Measurements from ENCODE around the gene LCA5. TPM values are rescaled to one million over a fixed set of nuclear protein-coding genes. Genes with fewer than 3 reads are reported as not detected.

Gene LCA5
- total RNA-seq, 2 donors from 2014 or later: 0.74 to 1.1 TPM

DNA sequence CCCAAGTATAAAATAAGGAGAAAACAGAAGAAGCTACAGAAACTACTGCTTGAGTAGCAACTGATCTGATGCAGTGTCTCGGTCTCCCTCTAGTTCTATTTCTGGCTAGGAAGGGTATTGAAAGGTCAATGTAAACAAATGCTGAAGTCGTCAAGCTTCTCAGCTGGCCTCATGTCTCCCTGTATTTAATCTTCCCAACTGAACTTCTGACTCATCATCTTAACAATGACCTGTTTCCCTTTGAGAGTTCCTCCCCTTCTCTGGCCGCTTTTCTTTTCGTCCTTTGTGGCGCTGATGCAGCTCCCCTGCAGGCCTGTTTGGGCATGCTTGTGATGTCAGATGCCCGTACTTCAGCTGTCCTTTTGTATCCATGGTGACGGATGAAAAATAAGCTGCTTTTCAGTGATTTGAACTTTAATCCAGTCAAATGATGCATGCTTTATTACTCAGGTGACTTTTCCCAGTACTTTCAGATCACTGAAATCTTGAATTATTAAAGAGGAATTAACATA lies 7.8 kb upstream of the LCA5 start:
- H3K9ac ChIP-seq (ENCODE audit: low read depth in 2 of 2, low read length in 2 of 2): no peak overlapping the region
- intact Hi-C loops (cut with DNase I): loop anchor here (10.0 kb wide), 1 partner anchor 310 kb away; the partner anchor contains the start of gene HMGN3
- H3K27me3 ChIP-seq: no peaks in the 10 kb centered on the region
- peak overlapping the region; percentile 53 for H3K27ac ChIP-seq
- DNase-seq: peak; percentile 65
- H3K36me3 ChIP-seq: no peaks in the 10 kb centered on the region
- H3K9me3 ChIP-seq: no peaks in the 10 kb centered on the region
- no peak overlapping the region for H3K4me3 ChIP-seq
- H3K4me1 ChIP-seq: peaks cover 6% of the 10 kb centered on the region
- TF ChIP-seq CTCF (IDR thresholded peaks at IDR 0.05): peak; percentile 35

DNA sequence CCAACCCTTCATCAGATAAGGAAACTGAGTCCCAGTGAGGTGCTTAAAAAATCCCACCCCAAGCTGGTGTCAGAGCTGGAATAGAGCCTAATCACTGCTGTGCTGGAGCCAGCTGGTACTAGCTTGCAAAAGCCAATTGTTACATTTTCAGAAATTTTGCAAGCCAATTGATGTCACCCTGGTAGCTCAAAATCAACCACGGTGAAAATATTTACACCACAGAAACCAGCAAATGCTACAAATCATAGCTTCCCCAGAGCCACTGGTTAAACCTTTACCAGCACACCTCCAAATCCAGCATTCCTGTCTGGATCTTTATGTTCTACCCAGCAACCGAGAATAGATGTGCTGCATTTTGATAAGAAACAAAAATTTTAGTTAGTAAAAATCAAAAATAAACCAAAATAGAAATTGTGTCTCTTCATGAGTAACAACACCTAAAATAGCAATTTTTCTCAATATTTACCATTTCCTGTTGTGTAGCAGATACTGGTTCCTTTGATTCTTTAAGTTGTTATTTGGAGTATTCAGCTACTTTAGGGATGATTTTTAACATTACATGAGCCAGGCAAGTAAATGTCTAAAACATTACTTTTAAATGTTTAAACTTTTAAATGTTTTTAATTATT lies 7.2 kb upstream of the LCA5 start:
- H3K9ac ChIP-seq (ENCODE audit: low read depth in 2 of 2, low read length in 2 of 2): no peak overlapping the region
- H3K4me1 ChIP-seq: peaks cover 6% of the 10 kb centered on the region
- no peak overlapping the region for H3K4me3 ChIP-seq
- intact Hi-C loops (cut with DNase I): loop anchor here (10.0 kb wide), 1 partner anchor 310 kb away; the partner anchor contains the start of gene HMGN3
- H3K9me3 ChIP-seq: no peaks in the 10 kb centered on the region
- TF ChIP-seq CTCF (IDR thresholded peaks at IDR 0.05): no peak
- H3K27ac ChIP-seq: peak overlapping the region; percentile 53
- no peaks in the 10 kb centered on the region for H3K36me3 ChIP-seq
- no peak for DNase-seq
- H3K27me3 ChIP-seq: no peaks in the 10 kb centered on the region

- Histone ChIP-seq H3K9me3 (no peaks in the 10 kb centered on the region), H3K9ac (ENCODE audit: low read depth in 2 of 2, low read length in 2 of 2) (no peak overlapping the region), H3K36me3 (no peaks in the 10 kb centered on the region), H3K27me3 (no peaks in the 10 kb centered on the region), H3K4me1 (peaks cover 6% of the 10 kb centered on the region), H3K27ac (peak overlapping the region; percentile 53), H3K4me3 (no peak overlapping the region)
- intact Hi-C loops (cut with DNase I): loop anchor here (10.0 kb wide), 1 partner anchor 309 kb away; the partner anchor contains the start of gene HMGN3
- DNase-seq: no peak
- no peak for TF ChIP-seq CTCF (IDR thresholded peaks at IDR 0.05)
Measured at GRCh38 chr6:79543886-79544285, 6.7 kb upstream of the LCA5 start.

GRCh38 chr6:79543411-79543810 lies 6.2 kb upstream of the LCA5 start:
- no peak for TF ChIP-seq CTCF (IDR thresholded peaks at IDR 0.05)
- peaks cover 6% of the 10 kb centered on the region for H3K4me1 ChIP-seq
- H3K36me3 ChIP-seq: no peaks in the 10 kb centered on the region
- H3K27ac ChIP-seq: no peak overlapping the region
- no peaks in the 10 kb centered on the region for H3K27me3 ChIP-seq
- intact Hi-C loops (cut with DNase I): loop anchor here (10.0 kb wide), 1 partner anchor 309 kb away; the partner anchor contains the start of gene HMGN3
- H3K4me3 ChIP-seq: no peak overlapping the region
- no peaks in the 10 kb centered on the region for H3K9me3 ChIP-seq
- H3K9ac ChIP-seq (ENCODE audit: low read depth in 2 of 2, low read length in 2 of 2): no peak overlapping the region
- no peak for DNase-seq

DNA sequence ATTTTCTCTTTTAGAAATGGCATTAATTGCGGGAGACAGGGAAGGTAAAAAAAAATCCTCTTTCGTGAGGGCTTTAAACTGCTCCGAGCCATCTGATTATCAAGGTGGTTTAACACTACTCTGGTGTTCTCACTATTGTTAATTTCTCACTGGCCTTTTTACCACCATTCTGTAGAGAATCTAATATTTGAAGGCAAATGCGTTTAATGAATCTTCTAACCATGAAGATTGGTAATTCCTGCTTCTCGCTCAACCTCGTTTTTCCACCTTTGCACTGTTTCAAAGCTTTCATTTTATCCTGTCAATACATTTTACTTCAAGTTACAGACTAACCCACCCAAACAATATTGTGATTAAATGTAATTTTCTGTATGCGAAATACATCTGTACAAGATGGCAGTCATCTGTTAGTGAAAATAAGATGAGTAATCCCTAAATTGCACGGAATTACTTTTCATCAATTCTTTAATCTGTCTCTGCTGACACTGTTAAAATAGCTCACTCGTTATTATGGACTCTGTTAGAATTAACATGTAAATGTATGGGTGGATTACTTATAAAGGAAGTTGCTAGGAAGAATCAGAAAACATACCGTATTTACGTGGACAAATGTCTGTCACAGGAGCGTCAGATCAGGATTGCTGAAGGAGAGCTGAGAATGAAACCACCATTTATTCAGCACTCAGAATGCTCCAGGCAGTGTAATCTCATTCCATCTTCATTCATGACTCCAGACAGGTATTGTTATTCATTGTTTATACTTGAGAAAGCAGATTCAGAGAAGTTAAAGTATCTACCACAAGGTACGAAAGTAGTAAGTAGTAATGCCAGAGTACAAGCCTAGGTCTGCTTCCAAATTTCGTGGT lies 1.1 kb upstream of the LCA5 start:
- peak overlapping the region; percentile 46 to 82 for H3K9ac ChIP-seq (ENCODE audit: low read depth in 2 of 2, low read length in 2 of 2)
- no peak for DNase-seq
- intact Hi-C loops (cut with DNase I): no loop called here
- no peaks in the 10 kb centered on the region for H3K9me3 ChIP-seq
- no peak for TF ChIP-seq CTCF (IDR thresholded peaks at IDR 0.05)
- H3K27ac ChIP-seq: no peak overlapping the region
- H3K4me3 ChIP-seq: peak overlapping the region; percentile 68
- H3K27me3 ChIP-seq: no peaks in the 10 kb centered on the region
- no peaks in the 10 kb centered on the region for H3K36me3 ChIP-seq
- no peaks in the 10 kb centered on the region for H3K4me1 ChIP-seq

Measured in colonic mucosa (tissue), 4 donors.